ENCODE data around the gene FYN.
"Not testable (repeated sequence)": the region's sequence is repeated elsewhere in the genome, so short reads cannot be mapped to it uniquely, and the experiment has no call there.

FYN gene

GRCh38 chr6:111909238-111909637, 36.0 kb upstream of the FYN start:
- no peak for TF ChIP-seq ZNF223 (tag by site-specific recombination; IDR thresholded peaks at IDR 0.05)
- TF ChIP-seq PATZ1 (tag by site-specific recombination; IDR thresholded peaks at IDR 0.05) = peak; percentile 34; the same call in 1 of the 2 replicates
- peak; percentile 63; the same call in 1 of the 2 replicates for TF ChIP-seq ZNF629 (tag by site-specific recombination; IDR thresholded peaks at IDR 0.05)
- TF ChIP-seq ZNF837 (tag by site-specific recombination; IDR thresholded peaks at IDR 0.05) = no peak
- TF ChIP-seq ZNF518A (tag by site-specific recombination; conservative IDR thresholded peaks at IDR 0.05; ENCODE audit: low read depth) = 0 out of 2 replicates have a peak, but pooled peaks have one; percentile 11
- TF ChIP-seq ZNF692 (tag by site-specific recombination; IDR thresholded peaks at IDR 0.05) = peak; percentile 33; the same call in 1 of the 2 replicates
- no peak for TF ChIP-seq ZNF10 (tag by site-specific recombination; IDR thresholded peaks at IDR 0.05)
- peak; percentile 84 for TF ChIP-seq ATF2 (tag by site-specific recombination; IDR thresholded peaks at IDR 0.05; ENCODE audit: low read depth)
- peak; percentile 72 for TF ChIP-seq ZBTB21 (tag by site-specific recombination; IDR thresholded peaks at IDR 0.05)
- no peak for TF ChIP-seq ZNF280D (tag by site-specific recombination; IDR thresholded peaks at IDR 0.05)
- TF ChIP-seq ZNF510 (tag by site-specific recombination; IDR thresholded peaks at IDR 0.05; ENCODE audit: insufficient replicate concordance) = no peak
- H3K4me1 ChIP-seq (ENCODE audit: control insufficient read depth, insufficient read depth, low read length) = no peaks in the 10 kb centered on the region
- no peak overlapping the region for H3K4me3 ChIP-seq (ENCODE audit: low read depth, low read length)
- ChIA-PET POLR2A (no interaction called here), CTCF (no interaction called here)
- H3K27ac ChIP-seq (ENCODE audit: extremely low read depth, low read depth, low read length) = no peak overlapping the region
- H3K9me3 ChIP-seq (ENCODE audit: control insufficient read depth, insufficient read depth, low read depth, low read length) = no peaks in the 10 kb centered on the region
- H3K36me3 ChIP-seq (ENCODE audit: control insufficient read depth in 2 of 2, insufficient read depth in 1 of 2, low read length in 2 of 2) = no peaks in the 10 kb centered on the region

GRCh38 chr6:111908365-111908764, 35.1 kb upstream of the FYN start:
- CTCF ChIA-PET; H3K36me3 ChIP-seq (ENCODE audit: control insufficient read depth in 2 of 2, insufficient read depth in 1 of 2, low read length in 2 of 2); H3K27ac ChIP-seq (ENCODE audit: extremely low read depth, low read depth, low read length); POLR2A ChIA-PET; H3K4me3 ChIP-seq (ENCODE audit: low read depth, low read length); H3K9me3 ChIP-seq (ENCODE audit: control insufficient read depth, insufficient read depth, low read depth, low read length); H3K4me1 ChIP-seq (ENCODE audit: control insufficient read depth, insufficient read depth, low read length): not testable (repeated sequence)
- TF ChIP-seq KLF1 (tag by site-specific recombination; IDR thresholded peaks at IDR 0.05) (peak; percentile 22; the same call in 1 of the 2 replicates), YY1 (tag by site-specific recombination; IDR thresholded peaks at IDR 0.05) (0 out of 2 replicates have a peak, but pooled peaks have one; percentile 38)

All from HEK293 (cell line).